Keratinocyte (primary cell): ENCODE data around the gene PCDHA6.

Source experiments
- EZH2 ChIP-seq: IDR thresholded peaks from one replicate; pipeline ENCODE4 v1.6.1; 2012; ENCODE audit warnings: inconsistent platforms, mild to moderate bottlenecking, low read length, moderate library complexity
- TF ChIP-seq, protein P1 (sequence below), 3 experiments: IDR thresholded peaks in 1 of 3; conservative IDR thresholded peaks in 1 of 3; optimal IDR thresholded peaks in 1 of 3; 2 replicates in 2 of 3; 3 replicates in 1 of 3; pipeline versions ENCODE3 to v1.5.1; 2011; ENCODE audit warnings: low read length in 3 of 3, mild to moderate bottlenecking in 3 of 3, moderate library complexity in 2 of 3, control low read depth in 1 of 3, inconsistent platforms in 1 of 3; ENCODE audit not compliant: insufficient read depth in 2 of 3; ENCODE audit errors: extremely low read depth in 1 of 3

DNA sequence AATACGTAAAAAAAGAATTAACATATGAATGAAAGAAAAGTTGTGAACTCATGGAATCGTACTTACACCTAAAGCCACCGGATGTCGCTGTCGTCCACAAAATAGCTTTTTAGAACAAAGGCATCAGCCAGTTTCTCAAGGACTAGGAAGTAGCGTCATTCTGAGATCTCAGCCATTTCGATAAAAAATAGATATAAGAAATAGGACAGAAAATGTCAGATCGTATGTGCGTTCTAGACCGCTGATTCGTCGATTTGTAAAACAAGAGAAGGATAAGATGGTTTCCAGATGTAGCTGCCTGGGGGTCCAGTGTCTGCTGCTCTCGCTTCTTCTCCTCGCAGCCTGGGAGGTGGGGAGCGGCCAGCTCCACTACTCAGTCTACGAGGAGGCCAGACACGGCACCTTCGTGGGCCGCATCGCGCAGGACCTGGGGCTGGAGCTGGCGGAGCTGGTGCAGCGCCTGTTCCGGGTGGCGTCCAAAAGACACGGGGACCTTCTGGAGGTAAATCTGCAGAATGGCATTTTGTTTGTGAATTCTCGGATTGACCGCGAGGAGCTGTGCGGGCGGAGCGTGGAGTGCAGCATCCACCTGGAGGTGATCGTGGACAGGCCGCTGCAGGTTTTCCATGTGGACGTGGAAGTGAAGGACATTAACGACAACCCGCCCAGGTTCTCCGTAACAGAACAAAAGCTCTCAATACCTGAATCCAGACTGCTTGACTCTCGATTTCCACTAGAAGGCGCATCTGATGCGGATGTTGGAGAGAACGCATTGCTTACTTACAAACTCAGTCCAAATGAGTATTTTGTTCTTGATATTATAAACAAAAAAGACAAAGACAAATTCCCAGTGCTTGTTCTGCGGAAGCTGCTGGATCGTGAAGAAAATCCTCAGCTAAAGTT lies 28.3 kb downstream of the PCDHA6 start, which contains the start of gene PCDHA10:
- TF ChIP-seq, protein P1, sequence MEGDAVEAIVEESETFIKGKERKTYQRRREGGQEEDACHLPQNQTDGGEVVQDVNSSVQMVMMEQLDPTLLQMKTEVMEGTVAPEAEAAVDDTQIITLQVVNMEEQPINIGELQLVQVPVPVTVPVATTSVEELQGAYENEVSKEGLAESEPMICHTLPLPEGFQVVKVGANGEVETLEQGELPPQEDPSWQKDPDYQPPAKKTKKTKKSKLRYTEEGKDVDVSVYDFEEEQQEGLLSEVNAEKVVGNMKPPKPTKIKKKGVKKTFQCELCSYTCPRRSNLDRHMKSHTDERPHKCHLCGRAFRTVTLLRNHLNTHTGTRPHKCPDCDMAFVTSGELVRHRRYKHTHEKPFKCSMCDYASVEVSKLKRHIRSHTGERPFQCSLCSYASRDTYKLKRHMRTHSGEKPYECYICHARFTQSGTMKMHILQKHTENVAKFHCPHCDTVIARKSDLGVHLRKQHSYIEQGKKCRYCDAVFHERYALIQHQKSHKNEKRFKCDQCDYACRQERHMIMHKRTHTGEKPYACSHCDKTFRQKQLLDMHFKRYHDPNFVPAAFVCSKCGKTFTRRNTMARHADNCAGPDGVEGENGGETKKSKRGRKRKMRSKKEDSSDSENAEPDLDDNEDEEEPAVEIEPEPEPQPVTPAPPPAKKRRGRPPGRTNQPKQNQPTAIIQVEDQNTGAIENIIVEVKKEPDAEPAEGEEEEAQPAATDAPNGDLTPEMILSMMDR (optimal IDR thresholded peaks at IDR 0.05 in 1 of 3, IDR thresholded peaks at IDR 0.05 in 1 of 3, conservative IDR thresholded peaks at IDR 0.05 in 1 of 3; ENCODE audit: extremely low read depth in 1 of 3, insufficient read depth in 2 of 3, low read length in 3 of 3), result no peak
- no peak for TF ChIP-seq EZH2
